Amygdala (tissue), 56 donors: Measurements from ENCODE around the gene C22orf31.

Source experiments
- DNase-seq, 56 donors: peaks; one replicate each; lab custom pipeline; 2025; lab: John Stamatoyannopoulos, UW

The C22orf31 gene

GRCh38 chr22:29030618-29031226 lies 30.9 kb downstream of the C22orf31 start:
- peak in 35 of 56 donors; percentile 3 to 71 (median 41) for DNase-seq

- DNase-seq, result no peak
Measured at GRCh38 chr22:29030016-29030617, 31.5 kb downstream of the C22orf31 start.

DNA sequence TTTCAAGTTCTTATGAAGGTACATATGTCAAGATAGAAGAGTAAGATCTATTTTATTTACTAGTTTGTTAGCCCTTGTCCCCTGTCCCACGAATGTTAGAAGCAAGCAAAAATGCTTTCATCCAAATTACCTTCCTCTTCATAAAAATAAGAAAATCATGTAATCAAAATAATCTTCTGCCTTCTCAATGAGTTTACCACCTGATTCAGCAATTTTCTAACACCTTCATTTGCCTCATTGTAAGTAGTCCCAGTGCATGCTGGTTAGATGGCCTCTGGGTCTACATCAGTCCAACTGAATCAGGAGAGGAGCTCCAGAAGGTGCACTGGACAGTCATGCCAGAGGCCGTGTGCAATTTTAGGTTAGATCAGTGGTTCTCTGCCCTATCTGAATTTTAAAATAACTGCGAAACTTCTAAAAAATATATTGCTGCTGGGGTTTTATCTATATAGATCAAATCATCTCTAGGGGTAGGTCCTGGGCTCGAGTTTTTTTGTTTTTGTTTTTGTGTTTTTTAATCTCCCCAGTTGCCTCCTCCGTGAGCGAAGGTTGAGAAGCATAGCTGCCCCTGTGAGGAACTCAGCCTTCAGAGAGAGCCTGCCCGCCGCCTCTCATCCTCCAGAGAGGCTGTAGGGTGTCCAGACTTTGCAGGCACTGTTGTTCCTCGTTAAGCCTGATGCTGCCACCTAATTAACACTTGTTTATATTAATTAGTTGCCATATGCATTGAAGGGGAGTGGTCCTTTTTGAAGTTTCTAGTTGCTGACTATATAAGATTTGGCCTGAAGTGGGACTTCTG lies 32.2 kb downstream of the C22orf31 start:
- no peak for DNase-seq

- DNase-seq, result no peak
Measured at GRCh38 chr22:29028468-29028867, 33.2 kb downstream of the C22orf31 start.

GRCh38 chr22:29026579-29026978 lies 35.1 kb downstream of the C22orf31 start:
- no peak for DNase-seq

DNA sequence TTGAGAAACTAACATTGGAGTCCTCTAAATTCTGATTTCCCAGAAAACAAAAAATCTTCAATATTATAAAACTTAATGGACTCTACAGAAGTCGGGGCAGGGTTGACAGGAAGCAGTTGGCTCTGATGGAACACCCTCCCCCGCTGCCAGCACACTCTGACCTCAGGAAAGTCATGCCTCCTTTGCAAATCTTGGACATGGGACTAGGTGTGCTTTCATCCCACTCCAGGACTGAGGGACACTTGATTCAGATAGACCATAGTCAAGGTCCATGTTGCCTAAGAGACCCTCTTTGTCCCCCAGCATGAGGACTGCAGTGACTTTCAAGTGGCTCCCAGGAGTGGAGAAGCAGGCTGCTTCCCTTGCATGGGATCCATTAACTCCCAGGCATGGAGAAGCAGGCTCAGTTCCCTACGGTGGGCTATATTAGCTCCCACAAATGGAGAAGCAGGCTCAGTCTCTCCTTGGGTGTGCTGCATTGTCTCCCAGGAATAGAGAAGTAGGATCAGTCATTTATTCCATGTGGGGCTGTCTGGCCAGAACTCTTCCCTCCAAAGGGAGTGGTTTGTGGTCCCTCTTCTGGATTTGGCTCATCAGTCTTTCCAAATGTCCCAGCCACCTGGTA lies 38.3 kb downstream of the C22orf31 start:
- DNase-seq, result no peak

DNA sequence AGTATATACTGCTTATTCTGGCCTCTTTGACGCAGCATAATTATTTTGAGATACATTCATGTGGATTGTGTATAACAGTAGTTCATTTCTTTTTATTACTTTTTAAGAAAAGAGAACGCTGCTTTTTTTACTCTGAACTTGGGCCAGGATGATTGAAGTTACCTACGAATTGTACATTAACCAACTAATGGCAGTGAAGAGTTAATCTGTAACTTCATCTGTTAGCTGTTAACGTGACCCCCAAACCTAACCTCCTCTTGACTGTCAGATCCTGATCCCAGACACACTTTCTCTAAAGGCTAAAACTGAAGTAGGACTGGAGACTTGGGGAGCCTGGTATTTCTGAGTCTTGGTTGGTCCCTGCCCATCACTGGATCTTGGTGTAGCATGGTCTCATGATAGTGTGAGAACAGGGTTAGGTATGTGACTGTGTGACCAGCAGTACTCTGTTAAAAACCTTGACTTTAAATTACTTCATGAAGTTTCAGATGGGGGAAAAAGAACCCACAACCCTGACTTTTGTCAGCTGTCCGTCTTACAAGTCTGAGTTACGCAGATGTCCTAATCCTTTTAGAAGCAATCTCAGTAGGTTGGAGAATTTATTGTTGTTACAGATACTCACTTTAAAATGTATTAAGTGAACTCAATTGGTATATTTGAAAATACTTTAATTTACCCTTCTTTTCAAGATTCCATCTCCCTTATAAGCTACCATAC lies 39.4 kb downstream of the C22orf31 start:
- no peak for DNase-seq

DNA sequence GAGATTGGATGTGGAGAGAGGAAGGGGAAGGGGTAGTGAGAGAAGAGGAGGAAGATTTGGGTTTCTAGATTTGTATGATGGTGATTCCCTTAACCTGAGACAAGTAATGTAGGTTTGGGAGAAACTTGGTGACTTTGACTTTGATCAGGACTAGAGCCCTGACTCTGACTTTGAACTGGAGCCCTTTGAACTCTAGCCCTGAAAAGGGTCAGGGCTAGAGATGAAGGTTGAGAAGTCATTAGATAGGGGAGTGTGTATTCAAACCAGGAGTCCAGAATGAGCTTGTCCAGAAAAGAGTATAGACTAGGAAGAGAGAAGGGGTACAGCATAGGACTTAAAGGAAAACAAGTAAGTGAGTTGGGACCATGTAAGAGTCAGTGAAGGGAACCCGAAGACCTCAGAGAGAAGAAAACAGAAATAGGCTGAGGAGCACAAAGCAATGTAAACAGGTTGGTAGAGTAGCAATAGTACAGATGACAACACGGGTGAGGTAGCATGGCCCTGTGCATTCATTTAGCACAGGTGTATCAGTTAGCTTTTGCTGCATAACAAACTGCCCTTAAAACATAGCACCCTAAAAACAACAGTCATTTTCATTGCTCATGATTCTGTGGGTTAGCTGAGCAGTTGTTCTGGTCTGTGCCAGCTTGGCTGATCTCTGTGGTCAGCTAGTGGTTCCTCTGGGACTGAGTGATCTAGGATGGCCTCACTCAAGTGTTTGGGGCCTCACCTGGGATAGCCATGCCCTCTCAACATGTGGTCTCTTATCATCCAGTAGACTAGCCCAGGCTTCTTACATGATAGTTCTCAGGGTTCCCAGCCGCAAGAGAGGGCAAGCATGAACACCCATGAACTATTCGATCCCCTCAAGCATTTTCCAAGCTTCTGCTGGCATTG lies 43.1 kb downstream of the C22orf31 start:
- no peak for DNase-seq

GRCh38 chr22:29016067-29016938 lies 45.3 kb downstream of the C22orf31 start:
- no peak for DNase-seq

- DNase-seq, result no peak
Measured at GRCh38 chr22:29014773-29015172, 46.9 kb downstream of the C22orf31 start.

- no peak for DNase-seq
Measured at GRCh38 chr22:29014293-29014692, 47.3 kb downstream of the C22orf31 start.

- DNase-seq, result no peak
Measured at GRCh38 chr22:29012952-29013351, 48.7 kb downstream of the C22orf31 start.

DNA sequence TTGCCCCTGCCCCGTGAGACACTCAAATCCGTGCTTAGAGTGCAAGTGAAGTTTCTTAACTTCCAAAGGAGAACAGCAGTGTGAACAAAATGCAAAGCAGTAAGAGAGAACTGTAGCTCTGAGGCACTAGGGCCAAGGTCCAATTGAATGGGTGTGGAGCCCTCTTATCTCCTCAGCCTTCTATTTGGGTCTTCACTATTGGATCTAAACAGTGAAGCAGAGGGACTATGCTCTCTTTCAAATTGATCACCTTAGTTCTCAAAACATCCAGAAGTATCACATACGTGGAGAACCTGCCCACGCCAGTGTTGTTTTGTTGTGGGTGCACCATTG lies 49.6 kb downstream of the C22orf31 start:
- no peak for DNase-seq

DNA sequence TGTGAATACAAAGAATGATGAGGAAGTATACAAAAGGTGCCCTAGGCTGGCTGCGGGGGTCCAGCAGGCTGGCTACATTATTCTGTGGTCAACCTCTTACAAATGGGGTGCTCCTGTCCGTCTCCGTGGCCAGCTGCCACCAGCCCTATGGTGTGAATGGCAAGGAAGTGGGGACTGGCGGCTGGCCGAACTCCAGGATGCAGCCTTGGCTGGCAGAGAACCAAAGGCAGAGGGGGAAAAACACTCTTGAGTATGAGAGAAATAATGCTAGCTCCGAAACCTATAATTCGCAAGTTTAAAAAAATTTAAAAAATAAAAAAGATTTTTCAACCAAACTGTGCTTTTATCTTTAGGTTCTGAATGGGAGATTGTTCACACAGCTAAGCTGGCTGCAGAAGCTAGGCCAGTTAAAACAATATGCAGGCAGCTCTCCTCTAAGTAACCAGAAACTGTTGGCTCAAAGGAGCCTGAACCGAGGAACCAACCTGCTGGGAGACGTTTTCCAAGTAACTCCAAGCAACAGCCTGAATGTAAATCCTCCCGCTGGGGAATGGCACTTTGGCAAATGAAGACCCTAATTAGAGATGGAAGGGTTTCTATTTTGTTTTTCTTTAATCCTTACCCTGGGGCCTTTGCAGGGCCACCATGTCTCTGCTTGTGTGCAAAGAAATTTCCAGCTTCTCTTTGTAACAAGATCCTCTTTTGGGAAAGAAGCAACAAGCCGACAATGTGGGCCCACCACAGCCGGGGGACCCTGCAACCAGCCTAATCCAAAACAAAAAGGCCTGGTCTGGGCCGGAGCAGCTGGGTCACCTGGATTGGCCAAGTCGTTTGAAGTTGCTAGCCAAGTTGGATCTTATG lies 50.2 kb downstream of the C22orf31 start:
- peak in 41 of 56 donors; percentile 7 to 87 (median 48) for DNase-seq

- no peak for DNase-seq
Measured at GRCh38 chr22:29009148-29009547, 52.5 kb downstream of the C22orf31 start.
